ENCODE results near the gene FMNL2.

DNA sequence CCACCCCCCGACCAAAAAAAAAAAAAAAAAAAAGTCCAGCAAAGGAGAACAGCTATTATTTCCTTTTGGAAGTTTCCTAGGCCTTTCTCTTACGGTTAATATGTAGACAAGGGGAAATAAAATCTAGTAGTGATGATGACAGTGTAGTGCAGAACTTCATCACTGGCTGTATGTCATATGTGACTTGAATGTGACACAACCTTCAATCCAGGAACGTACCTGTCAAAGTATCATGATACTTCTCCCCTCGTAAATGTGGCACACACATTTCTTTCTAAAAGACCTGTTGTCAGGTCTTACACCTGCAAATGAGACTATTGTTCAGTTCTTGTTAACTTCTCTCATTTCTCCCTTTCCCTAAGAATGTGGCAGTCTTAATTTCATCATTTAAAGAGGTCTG is 208.7 kb downstream of the FMNL2 start:
- TF ChIP-seq, protein P1, sequence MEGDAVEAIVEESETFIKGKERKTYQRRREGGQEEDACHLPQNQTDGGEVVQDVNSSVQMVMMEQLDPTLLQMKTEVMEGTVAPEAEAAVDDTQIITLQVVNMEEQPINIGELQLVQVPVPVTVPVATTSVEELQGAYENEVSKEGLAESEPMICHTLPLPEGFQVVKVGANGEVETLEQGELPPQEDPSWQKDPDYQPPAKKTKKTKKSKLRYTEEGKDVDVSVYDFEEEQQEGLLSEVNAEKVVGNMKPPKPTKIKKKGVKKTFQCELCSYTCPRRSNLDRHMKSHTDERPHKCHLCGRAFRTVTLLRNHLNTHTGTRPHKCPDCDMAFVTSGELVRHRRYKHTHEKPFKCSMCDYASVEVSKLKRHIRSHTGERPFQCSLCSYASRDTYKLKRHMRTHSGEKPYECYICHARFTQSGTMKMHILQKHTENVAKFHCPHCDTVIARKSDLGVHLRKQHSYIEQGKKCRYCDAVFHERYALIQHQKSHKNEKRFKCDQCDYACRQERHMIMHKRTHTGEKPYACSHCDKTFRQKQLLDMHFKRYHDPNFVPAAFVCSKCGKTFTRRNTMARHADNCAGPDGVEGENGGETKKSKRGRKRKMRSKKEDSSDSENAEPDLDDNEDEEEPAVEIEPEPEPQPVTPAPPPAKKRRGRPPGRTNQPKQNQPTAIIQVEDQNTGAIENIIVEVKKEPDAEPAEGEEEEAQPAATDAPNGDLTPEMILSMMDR (IDR thresholded peaks at IDR 0.05 in 8 of 11, conservative IDR thresholded peaks at IDR 0.05 in 3 of 11) = no peak
- TF ChIP-seq POLR2AphosphoS5 (IDR thresholded peaks at IDR 0.05) = no peak

Data from spleen (tissue), 7 donors.